Heart left ventricle (tissue), 16 donors: ENCODE results near the gene PEAK1. TPM values are rescaled to one million over a fixed set of nuclear protein-coding genes. Genes with fewer than 3 reads are reported as not detected.

ENCODE experiments used
- ATAC-seq, 4 donors: fragments of 200-7000 bp; cut with Tn5 transposase; one replicate each; pipeline ENCODE4 v1.9.1; 2020 to 2022; ENCODE audit warnings: moderate library complexity in 4 of 4, mild to moderate bottlenecking in 3 of 4, moderate number of reproducible peaks in 1 of 4
- DNase-seq, 5 donors: peaks; one replicate each; pipeline ENCODE4 v3.0.0-alpha.2; 2020
- H3K27ac ChIP-seq, 12 donors: fragments of 200-600 bp; sonication (generic) in 4 of 12; one replicate each; pipeline versions ENCODE4 v1.5.0 to v1.8.0; 2016 to 2022; ENCODE audit warnings: mild to moderate bottlenecking in 2 of 12
- H3K27me3 ChIP-seq, 9 donors: fragments of 200-600 bp; sonication (generic) in 2 of 9; one replicate each; pipeline versions ENCODE4 v1.5.1 to v1.8.0; 2016 to 2022; ENCODE audit warnings: mild to moderate bottlenecking in 3 of 9
- H3K36me3 ChIP-seq, 9 donors: fragments of 200-600 bp; sonication (generic) in 2 of 9; one replicate each; pipeline versions ENCODE4 v1.5.0 to v1.8.0; 2018 to 2022; ENCODE audit warnings: mild to moderate bottlenecking in 2 of 9
- H3K4me1 ChIP-seq, 12 donors: fragments of 200-600 bp; sonication (generic) in 4 of 12; one replicate each; pipeline versions ENCODE4 v1.5.0 to v1.8.0; 2016 to 2022; ENCODE audit warnings: mild to moderate bottlenecking in 3 of 12
- H3K4me3 ChIP-seq, 12 donors: fragments of 200-600 bp; sonication (generic) in 4 of 12; one replicate each; pipeline versions ENCODE4 v1.5.0 to v1.8.0; 2017 to 2022; ENCODE audit warnings: mild to moderate bottlenecking in 9 of 12, moderate library complexity in 4 of 12
- H3K9me3 ChIP-seq, 12 donors: fragments of 200-600 bp; sonication (generic) in 4 of 12; one replicate each; pipeline versions ENCODE4 v1.5.0 to v1.8.0; 2016 to 2022; ENCODE audit warnings: mild to moderate bottlenecking in 1 of 12
- CTCF ChIP-seq, 12 donors: fragments of 200-600 bp; sonication (generic) in 4 of 12; IDR thresholded peaks; one replicate each; pipeline versions ENCODE4 v1.5.0 to v1.8.0; 2018 to 2022; ENCODE audit warnings: antibody characterized with exemption in 12 of 12, mild to moderate bottlenecking in 5 of 12
- POLR2A ChIP-seq, 2 donors: fragments of 450-650 bp; IDR thresholded peaks; one replicate each; pipeline ENCODE4 v1.6.1; 2017; ENCODE audit warnings: antibody characterized with exemption in 2 of 2, mild to moderate bottlenecking in 2 of 2, moderate library complexity in 2 of 2
- WGBS, 4 donors: extraction: QIAGEN DNeasy Blood & Tissue Kit in 2 of 4; methylation state at CpG; one replicate each; pipeline versions ENCODE4 v1.1.5 to v1.1.7; 2013 to 2018; 5-methylcytosine and 5-hydroxymethylcytosine counted together
- intact Hi-C, 10 donors: fragments of 100-400 bp; cut with DNase I; formaldehyde crosslinking; loops; one replicate each; pipeline versions ENCODE4 v1.11.1 to v1.14.2; 2022
- polyA plus RNA-seq, 2 donors: library from polyadenylated mRNA; stranded (reverse); fragments of 200-250 nt; gene quantifications; one replicate each; pipeline ENCODE4 v1.2.3, GENCODE V29; 2013
- total RNA-seq, 9 donors: library from RNA; depleted of rRNA in 2 of 9; stranded (reverse); fragments of >200 nt in 2 of 9; fragmentation: NEBNext Ultra II Directional in 3 of 9; extraction: Animal tissue kit (Norgen Biotek cat#: 25700) in 3 of 9; gene quantifications; one replicate each; pipeline versions ENCODE4 v1.1.0 to v1.2.4, GENCODE V29; 2016 to 2023
- donor health status: ischemic (EF 13 %, LVEDD 7.1; RV severe dilation, severe dysfunction).
- donor health status: healthy with polysubstance abuse.
- donor health status: DM: no; HTN: yes; CAD: no.
- donor health status: DM: no; HTN: no; CAD: no.
- donor health status: ischemic (EF 25% LVEDD 6.9; RV normal size, moderate dysfunction).
- donor health status: ischemic (EF 25% LVEDD 5.7; RV mildly dilated, moderate dysfunction).
- donor health status: healthy.
- donor health status: DM: yes; HTN: yes; CAD: no.
- donor health status: ischemic (EF 35%, LVEDD 5.7; RV mildly dilated, moderate dysfunction).
- donor health status: nonischemic (EF 11% LVEDD 7.7; RV severe dilation, severe dysfunction).
- donor health status: DM: yes; HTN: yes; CAD: no.
- donor health status: PGD.
- donor health status: ischemic (EF 29% LVEDD 5.4; RV normal size, mild dysfunction).
- donor health status: nonischemic (EF 23%, LVEDD 6.1; RV moderate dilation, normal function).

PEAK1 gene
- total and polyA plus RNA-seq, 11 donors: 12.8 to 139 (median 86.3) TPM

- Histone ChIP-seq H3K4me1 (peaks cover 0 to 42% (median 21%) of the 10 kb centered on the region in 12 donors), H3K9me3 (no peaks in the 10 kb centered on the region), H3K27ac (peak overlapping the region in 7 of 12 donors; percentile 36 to 64 (median 50)), H3K36me3 (peaks cover 0 to 17% (median 8%) of the 10 kb centered on the region in 9 donors), H3K4me3 (no peak overlapping the region), H3K27me3 (no peaks in the 10 kb centered on the region)
- ATAC-seq (peak; percentile 63 to 83 (median 78)), DNase-seq (no peak)
- TF ChIP-seq POLR2A (IDR thresholded peaks at IDR 0.05): no peak
- TF ChIP-seq CTCF (IDR thresholded peaks at IDR 0.05): no peak
- intact Hi-C loops: no loop called here
- 44 to 69% (median 58%) methylated on average over 3 of the region's 3 CpGs for WGBS, 4 donors
Measured at GRCh38 chr15:77126529-77127326, 293.2 kb downstream of the PEAK1 start.

GRCh38 chr15:77123854-77124253 lies 296.1 kb downstream of the PEAK1 start:
- peaks cover 0 to 7% (median 0%) of the 10 kb centered on the region in 9 donors for H3K36me3 ChIP-seq
- intact Hi-C loops: loop anchor here in 3 of 10 donors (5.0 kb wide), 4 partner anchors 43 to 303 kb away; no protein-coding TSS in a partner anchor
- H3K27me3 ChIP-seq: no peaks in the 10 kb centered on the region
- TF ChIP-seq CTCF (IDR thresholded peaks at IDR 0.05) (no peak), POLR2A (IDR thresholded peaks at IDR 0.05) (no peak)
- DNase-seq (no peak), ATAC-seq (no peak)
- peaks cover 0 to 50% (median 24%) of the 10 kb centered on the region in 12 donors for H3K4me1 ChIP-seq
- WGBS, 4 donors: 87 to 92% (median 88%) methylated on average over 1 of the region's 1 CpG
- H3K4me3 ChIP-seq: no peak overlapping the region
- H3K9me3 ChIP-seq: no peaks in the 10 kb centered on the region
- H3K27ac ChIP-seq: peak overlapping the region in 1 of 12 donors; percentile 12

- TF ChIP-seq CTCF (IDR thresholded peaks at IDR 0.05): no peak
- TF ChIP-seq POLR2A (IDR thresholded peaks at IDR 0.05): no peak
- Histone ChIP-seq H3K36me3 (peaks cover 0 to 7% (median 0%) of the 10 kb centered on the region in 9 donors), H3K27ac (no peak overlapping the region), H3K4me1 (peaks cover 0 to 51% (median 26%) of the 10 kb centered on the region in 12 donors), H3K4me3 (no peak overlapping the region), H3K27me3 (no peaks in the 10 kb centered on the region), H3K9me3 (no peaks in the 10 kb centered on the region)
- ATAC-seq: no peak
- DNase-seq: no peak
- 74 to 81% (median 78%) methylated on average over 2 of the region's 2 CpGs for WGBS, 4 donors
- intact Hi-C loops: loop anchor here in 3 of 10 donors (5.0 kb wide), 4 partner anchors 45 to 305 kb away; no protein-coding TSS in a partner anchor
Measured at GRCh38 chr15:77122576-77122975, 297.3 kb downstream of the PEAK1 start.

GRCh38 chr15:77121599-77121998 lies 298.3 kb downstream of the PEAK1 start:
- 93 to 100% (median 98%) methylated on average over 1 of the region's 1 CpG for WGBS, 4 donors
- Histone ChIP-seq H3K4me3 (no peak overlapping the region), H3K27ac (no peak overlapping the region), H3K4me1 (peaks cover 0 to 44% (median 21%) of the 10 kb centered on the region in 12 donors), H3K27me3 (no peaks in the 10 kb centered on the region), H3K9me3 (no peaks in the 10 kb centered on the region), H3K36me3 (no peaks in the 10 kb centered on the region)
- intact Hi-C loops: loop anchor here in 3 of 10 donors (5.0 kb wide), 4 partner anchors 46 to 306 kb away; no protein-coding TSS in a partner anchor
- no peak for ATAC-seq
- no peak for TF ChIP-seq POLR2A (IDR thresholded peaks at IDR 0.05)
- DNase-seq: no peak
